Measurements from ENCODE around the gene ITPR2.

GRCh38 chr12:26580619-26581018 is 252.4 kb downstream of the ITPR2 start:
- TF ChIP-seq CTCF (conservative IDR thresholded peaks at IDR 0.05; ENCODE audit: low read length) (no peak), EZH2phosphoT487 (IDR thresholded peaks at IDR 0.05; ENCODE audit: borderline replicate concordance, low read depth, low read length) (no peak)
